K562 (cell line): ENCODE data around the gene MIEF1. TPM values are rescaled to one million over a fixed set of nuclear protein-coding genes. Genes with fewer than 3 reads are reported as not detected.
A peak's percentile ranks its signal among the peaks of the same experiment; 100 is the strongest.

Source experiments
- BCL6 ChIP-seq: fragments of 250-450 bp; sonication (Bioruptor Pico); IDR thresholded peaks from 2 replicates; pipeline ENCODE4 v1.4.0; 2020
- CHD2 ChIP-seq: IDR thresholded peaks from 2 replicates; pipeline ENCODE4 v1.6.1; 2011; ENCODE audit warnings: low read depth, low read length
- CHD7 ChIP-seq: fragments of 200-600 bp; sonication (generic); IDR thresholded peaks from one replicate; pipeline ENCODE4 v1.6.1; 2012; ENCODE audit warnings: mild to moderate bottlenecking, low read depth, low read length, inconsistent platforms
- E2F8 ChIP-seq: fragments of 450-650 bp; IDR thresholded peaks from 2 replicates; pipeline ENCODE4 v1.7.1; 2018; ENCODE audit warnings: mild to moderate bottlenecking, low read depth; ENCODE audit not compliant: partially characterized antibody
- MYNN ChIP-seq, 2 experiments: sonication (generic); formaldehyde crosslinking in 1 of 2; IDR thresholded peaks; 2 replicates each; pipeline versions ENCODE4 v1.5.0 to v1.6.1; 2016 to 2020; ENCODE audit warnings: antibody characterized with exemption in 1 of 2, missing genetic modification reagents in 1 of 2
- NFATC3 ChIP-seq: fragments of 450-650 bp; IDR thresholded peaks from 2 replicates; pipeline ENCODE4 v1.6.1; 2017; ENCODE audit warnings: mild to moderate bottlenecking
- PHF8 ChIP-seq: fragments of 200-600 bp; sonication (generic); IDR thresholded peaks from 2 replicates; pipeline ENCODE4 v1.6.1; 2012; ENCODE audit warnings: mixed run types, mild to moderate bottlenecking, inconsistent platforms, low read length, moderate library complexity, borderline replicate concordance
- PRMT5 ChIP-seq: sonication (generic); formaldehyde crosslinking; IDR thresholded peaks from 2 replicates; pipeline ENCODE4 v1.5.0; 2020; ENCODE audit warnings: missing genetic modification reagents
- SP2 ChIP-seq: IDR thresholded peaks from 2 replicates; pipeline ENCODE4 v1.6.1; 2011; ENCODE audit warnings: mild to moderate bottlenecking, low read depth, low read length, moderate library complexity; ENCODE audit not compliant: poor library complexity, severe bottlenecking; ENCODE audit errors: extremely low read depth
- SRSF3 ChIP-seq: fragments of 200-400 bp; formaldehyde crosslinking; IDR thresholded peaks from 2 replicates; pipeline ENCODE4 v1.6.1; 2016; ENCODE audit warnings: mild to moderate bottlenecking, low read length, moderate library complexity; ENCODE audit not compliant: insufficient read depth
- TCFL5 ChIP-seq: fragments of 250-450 bp; sonication (Bioruptor Pico); conservative IDR thresholded peaks from 2 replicates; pipeline ENCODE4 v1.6.1; 2021; ENCODE audit warnings: mild to moderate bottlenecking, moderate library complexity, matching md5 sums
- ZFX ChIP-seq: sonication (generic); formaldehyde crosslinking; IDR thresholded peaks from 2 replicates; pipeline ENCODE4 v1.8.0; 2022; ENCODE audit warnings: mild to moderate bottlenecking, missing genetic modification reagents, moderate library complexity
- ZNF23 ChIP-seq: fragments of 250-450 bp; sonication (Bioruptor Pico); IDR thresholded peaks from 2 replicates; pipeline ENCODE4 v1.4.0; 2020; ENCODE audit warnings: mild to moderate bottlenecking
- polyA plus RNA-seq, 8 experiments: library from polyadenylated mRNA; depleted of rRNA in 4 of 8; stranded (reverse) in 5 of 8; unstranded in 3 of 8; fragments of >200 nt; fragmentation: Nextera tagmentation in 2 of 8; fragmentation: Illumina TruSeq in 1 of 8; extraction: Ambion mirVana in 2 of 8; extraction: Trizol in 1 of 8; gene quantifications; 2 replicates each; pipeline versions ENCODE4 v1.2.1 to v1.2.3, GENCODE V29; 2011 to 2014; ENCODE audit warnings: inconsistent platforms in 1 of 8, missing spikeins in 1 of 8
- total RNA-seq, 7 experiments: library from RNA; depleted of rRNA in 6 of 7; stranded (reverse); fragments of >200 nt in 6 of 7; fragmentation: Illumina TruSeq in 2 of 7; extraction: Trizol in 2 of 7; gene quantifications; 2 replicates each; pipeline versions ENCODE4 v1.2.1 to v1.2.3, GENCODE V29; 2011 to 2021; ENCODE audit warnings: low replicate concordance in 1 of 7

MIEF1 gene
- total and polyA plus RNA-seq, 9 of the 15 experiments (the other 6 are each of a cell fraction or from before 2014, with no cell fraction given), result 10.9 to 51.8 (median 25.5) TPM

- TF ChIP-seq E2F8 (peak; percentile 26), PHF8 (no peak), SP2 (no peak), CHD2 (no peak), NFATC3 (no peak), ZFX (CRISPR knock-in tag) (peak; percentile 70), TCFL5 (CRISPR knock-in tag) (no peak), CHD7 (no peak), PRMT5 (CRISPR knock-in tag) (no peak), SRSF3 (no peak), MYNN (IDR thresholded peaks at IDR 0.05) (peak; percentile 77; the same call in 1 of the 2 replicates), MYNN (CRISPR knock-in tag; IDR thresholded peaks at IDR 0.05) (no peak), ZNF23 (CRISPR knock-in tag) (no peak), BCL6 (CRISPR knock-in tag) (no peak)
Measured at GRCh38 chr22:39528681-39529486, 26.8 kb downstream of the MIEF1 start (continued).
